H1 (cell line): ENCODE data around the gene FAM174B. TPM values are rescaled to one million over a fixed set of nuclear protein-coding genes. Genes with fewer than 3 reads are reported as not detected.

Experiments
- CREB1 ChIP-seq: IDR thresholded peaks from 2 replicates; pipeline ENCODE4 v1.6.1; 2012; ENCODE audit warnings: inconsistent platforms
- KDM4A ChIP-seq: IDR thresholded peaks from one replicate; pipeline ENCODE4 v1.7.1; 2012; ENCODE audit warnings: low read depth, mild to moderate bottlenecking, moderate library complexity, low read length, inconsistent platforms; ENCODE audit not compliant: severe bottlenecking
- MAFK ChIP-seq: IDR thresholded peaks from 2 replicates; pipeline ENCODE4 v1.6.1; 2012; ENCODE audit warnings: low read depth, mild to moderate bottlenecking, improper control_type of control experiment, low read length
- NRF1 ChIP-seq: IDR thresholded peaks from 2 replicates; pipeline ENCODE4 v1.6.1; 2011; ENCODE audit warnings: mild to moderate bottlenecking, low read depth, low read length, improper control_type of control experiment
- RAD21 ChIP-seq, 2 experiments: IDR thresholded peaks in 1 of 2; conservative IDR thresholded peaks in 1 of 2; 2 replicates each; pipeline ENCODE4 v1.6.1; 2011; ENCODE audit warnings: low read depth in 2 of 2, low read length in 2 of 2, improper control_type of control experiment in 1 of 2, inconsistent platforms in 1 of 2, mild to moderate bottlenecking in 1 of 2, moderate library complexity in 1 of 2
- TCF12 ChIP-seq: IDR thresholded peaks from 2 replicates; pipeline ENCODE4 v1.6.1; 2011; ENCODE audit warnings: low read depth, mild to moderate bottlenecking, low read length
- polyA plus RNA-seq, 7 experiments: library from polyadenylated mRNA; depleted of rRNA in 3 of 7; stranded (reverse) in 5 of 7; unstranded in 2 of 7; fragments of >200 nt in 5 of 7; fragments of 200-250 nt in 2 of 7; gene quantifications; 1 replicate in 5 of 7; 2 replicates in 1 of 7; 4 replicates in 1 of 7; pipeline versions ENCODE4 v1.2.1 to v1.2.3, GENCODE V29; 2011 to 2013; ENCODE audit warnings: missing spikeins in 2 of 7, mixed read lengths in 2 of 7
- total RNA-seq: library from RNA; stranded (reverse); fragmentation: NEBNext Ultra II Directional; extraction: Animal tissue kit (Norgen Biotek cat#: 25700); gene quantifications from 2 replicates; pipeline ENCODE4 v1.2.1, GENCODE V29; 2021

Gene FAM174B
- total and polyA plus RNA-seq, 2 of the 8 experiments (the other 6 are each of a cell fraction or from before 2014, with no cell fraction given): 9.3 to 35.2 TPM

DNA sequence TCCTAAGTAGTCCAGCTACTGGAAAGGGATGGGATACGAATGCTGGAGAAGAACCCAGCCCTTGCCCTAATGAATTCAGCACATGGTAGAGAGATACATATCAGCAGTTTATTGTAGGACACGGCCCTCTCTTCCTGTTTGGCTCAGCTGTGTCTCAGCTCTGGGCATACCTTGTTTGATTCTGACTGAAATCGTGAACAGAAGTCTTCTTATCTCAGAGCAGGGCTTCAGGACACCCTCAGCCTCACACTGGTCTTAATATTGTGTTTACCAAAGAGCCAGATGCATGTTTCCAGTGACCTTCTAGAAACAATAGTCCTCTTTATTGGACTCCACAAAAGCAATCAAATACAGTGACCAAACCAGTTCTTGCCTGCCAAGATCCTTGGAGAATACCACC is 54.7 kb downstream of the FAM174B start (continued):
- TF ChIP-seq RAD21 (IDR thresholded peaks at IDR 0.05 in 1 of 2, conservative IDR thresholded peaks at IDR 0.05 in 1 of 2; ENCODE audit: low read depth in 2 of 2, low read length in 2 of 2): no peak
- TF ChIP-seq CREB1: no peak
- TF ChIP-seq MAFK: no peak
- TF ChIP-seq TCF12: no peak
- TF ChIP-seq KDM4A: no peak
- TF ChIP-seq NRF1: no peak
